Osteoblast (primary cell): Measurements from ENCODE around the gene SAMD11. TPM values are rescaled to one million over a fixed set of nuclear protein-coding genes. Genes with fewer than 3 reads are reported as not detected.
"Not testable (repeated sequence)": the region's sequence is repeated elsewhere in the genome, so short reads cannot be mapped to it uniquely, and the experiment has no call there.

Experiments
- DNase-seq: peaks from one replicate; pipeline ENCODE4 v3.0.0; 2011; ENCODE audit warnings: low spot score, mixed read lengths; ENCODE audit not compliant: insufficient read length; ENCODE audit errors: missing footprints
- H2AFZ ChIP-seq: 2 replicates; pipeline ENCODE4 v1.6.0; 2011; ENCODE audit warnings: mild to moderate bottlenecking, low read length
- H3K27ac ChIP-seq: 2 replicates; pipeline ENCODE4 v1.5.1; 2011; ENCODE audit warnings: mild to moderate bottlenecking, low read depth, low read length, moderate library complexity
- H3K27me3 ChIP-seq: 2 replicates; pipeline ENCODE4 v1.6.0; 2012; ENCODE audit warnings: mild to moderate bottlenecking, control low read depth, inconsistent platforms, low read length, moderate library complexity; ENCODE audit not compliant: insufficient read depth
- H3K36me3 ChIP-seq: 2 replicates; pipeline ENCODE4 v1.5.1; 2011; ENCODE audit warnings: mild to moderate bottlenecking, low read length, control low read depth, moderate library complexity; ENCODE audit not compliant: insufficient read depth
- H3K4me1 ChIP-seq: 2 replicates; pipeline ENCODE4 v1.5.1; 2011; ENCODE audit warnings: mild to moderate bottlenecking, low read length, control low read depth, moderate library complexity; ENCODE audit not compliant: insufficient read depth
- H3K4me2 ChIP-seq: 2 replicates; pipeline ENCODE4 v1.6.0; 2011; ENCODE audit warnings: mild to moderate bottlenecking, low read length; ENCODE audit not compliant: insufficient read depth
- H3K4me3 ChIP-seq: fragments of 200-600 bp; sonication (generic); 3 replicates; pipeline ENCODE4 v1.5.1; 2012; ENCODE audit warnings: mild to moderate bottlenecking, low read length, inconsistent platforms; ENCODE audit not compliant: insufficient read depth
- H3K79me2 ChIP-seq: 2 replicates; pipeline ENCODE4 v1.6.0; 2012; ENCODE audit warnings: mild to moderate bottlenecking, low read length, control low read depth, inconsistent platforms; ENCODE audit not compliant: insufficient read depth
- H3K9me3 ChIP-seq: 2 replicates; pipeline ENCODE4 v1.5.1; 2011; ENCODE audit warnings: low read depth, low read length, control low read depth
- H4K20me1 ChIP-seq: 2 replicates; pipeline ENCODE4 v1.6.0; 2012; ENCODE audit warnings: mild to moderate bottlenecking, low read length, control low read depth; ENCODE audit not compliant: insufficient read depth
- total RNA-seq: library from RNA; depleted of rRNA; stranded (reverse); fragments of >200 nt; gene quantifications from 2 replicates; pipeline ENCODE4 v1.2.3, GENCODE V29; 2012
- TF ChIP-seq, protein P1 (sequence below): IDR thresholded peaks from 2 replicates; pipeline ENCODE4 v1.5.1; 2011; ENCODE audit warnings: mild to moderate bottlenecking, low read depth, low read length, moderate library complexity; ENCODE audit errors: extremely low read depth

The SAMD11 gene, protein sequence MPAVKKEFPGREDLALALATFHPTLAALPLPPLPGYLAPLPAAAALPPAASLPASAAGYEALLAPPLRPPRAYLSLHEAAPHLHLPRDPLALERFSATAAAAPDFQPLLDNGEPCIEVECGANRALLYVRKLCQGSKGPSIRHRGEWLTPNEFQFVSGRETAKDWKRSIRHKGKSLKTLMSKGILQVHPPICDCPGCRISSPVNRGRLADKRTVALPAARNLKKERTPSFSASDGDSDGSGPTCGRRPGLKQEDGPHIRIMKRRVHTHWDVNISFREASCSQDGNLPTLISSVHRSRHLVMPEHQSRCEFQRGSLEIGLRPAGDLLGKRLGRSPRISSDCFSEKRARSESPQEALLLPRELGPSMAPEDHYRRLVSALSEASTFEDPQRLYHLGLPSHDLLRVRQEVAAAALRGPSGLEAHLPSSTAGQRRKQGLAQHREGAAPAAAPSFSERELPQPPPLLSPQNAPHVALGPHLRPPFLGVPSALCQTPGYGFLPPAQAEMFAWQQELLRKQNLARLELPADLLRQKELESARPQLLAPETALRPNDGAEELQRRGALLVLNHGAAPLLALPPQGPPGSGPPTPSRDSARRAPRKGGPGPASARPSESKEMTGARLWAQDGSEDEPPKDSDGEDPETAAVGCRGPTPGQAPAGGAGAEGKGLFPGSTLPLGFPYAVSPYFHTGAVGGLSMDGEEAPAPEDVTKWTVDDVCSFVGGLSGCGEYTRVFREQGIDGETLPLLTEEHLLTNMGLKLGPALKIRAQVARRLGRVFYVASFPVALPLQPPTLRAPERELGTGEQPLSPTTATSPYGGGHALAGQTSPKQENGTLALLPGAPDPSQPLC
- 7.7 and 8.3 TPM in 2 replicates for total RNA-seq

DNA sequence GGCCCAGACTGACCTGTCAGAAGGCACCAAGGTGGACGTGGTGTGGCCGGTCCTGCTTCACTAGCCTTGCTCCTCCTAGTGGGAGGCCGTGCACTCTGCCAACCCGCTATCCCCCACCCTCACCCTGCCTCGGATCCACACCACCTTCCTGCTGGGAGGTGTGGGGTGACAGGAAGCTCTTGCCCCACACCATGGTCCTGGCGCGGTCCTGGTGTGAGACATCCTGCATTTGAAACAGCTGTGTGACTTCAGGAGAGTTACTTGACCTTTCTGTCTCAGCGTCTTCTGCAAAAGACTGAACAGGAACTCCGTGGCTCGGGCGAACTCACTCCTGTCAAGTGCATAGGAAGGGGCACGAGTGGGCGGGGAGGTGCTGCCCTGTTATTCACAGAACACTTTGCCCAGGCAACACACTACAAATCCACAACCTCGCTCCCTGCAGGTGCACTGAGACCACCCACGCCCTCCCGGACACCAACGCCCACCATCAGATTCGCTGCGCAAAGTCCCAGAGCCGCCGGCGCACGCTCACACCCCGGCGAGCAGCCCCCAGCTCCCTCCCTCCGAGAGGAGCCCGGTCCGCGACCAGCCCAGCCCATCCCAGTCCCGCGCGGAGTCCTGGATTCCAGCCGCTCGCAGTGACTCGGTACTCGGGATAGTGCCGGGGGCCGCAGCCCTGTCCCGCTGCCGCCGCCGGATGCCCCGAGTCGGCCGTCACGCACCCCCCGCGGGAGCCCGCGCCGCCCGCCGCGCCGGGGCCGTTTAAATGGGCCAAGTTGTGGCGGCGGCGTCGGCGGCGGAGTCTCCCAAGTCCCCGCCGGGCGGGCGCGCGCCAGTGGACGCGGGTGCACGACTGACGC is at the start of gene SAMD11:
Gene SAMD11 (plus strand): TSS at position 793 of the 860 bp plus-strand sequence. CDS start 509 bp downstream, outside the sequence.
- Histone ChIP-seq H3K27me3 (peaks cover 19% of the 10 kb centered on the region), H3K9me3 (no peaks in the 10 kb centered on the region), H2AFZ (no peak within 1 kb of the TSS), H3K27ac (no peak within 1 kb of the TSS), H3K4me2 (peak within 1 kb of the TSS; percentile 85), H3K79me2 (no peaks in the 10 kb centered on the region), H3K4me1 (peaks cover 19% of the 10 kb centered on the region), H3K4me3 (peak within 1 kb of the TSS; percentile 75), H4K20me1 (peaks cover 48% of the 10 kb centered on the region), H3K36me3 (no peaks in the 10 kb centered on the region)
- peak; percentile 99 for DNase-seq
- TF ChIP-seq, protein P1, sequence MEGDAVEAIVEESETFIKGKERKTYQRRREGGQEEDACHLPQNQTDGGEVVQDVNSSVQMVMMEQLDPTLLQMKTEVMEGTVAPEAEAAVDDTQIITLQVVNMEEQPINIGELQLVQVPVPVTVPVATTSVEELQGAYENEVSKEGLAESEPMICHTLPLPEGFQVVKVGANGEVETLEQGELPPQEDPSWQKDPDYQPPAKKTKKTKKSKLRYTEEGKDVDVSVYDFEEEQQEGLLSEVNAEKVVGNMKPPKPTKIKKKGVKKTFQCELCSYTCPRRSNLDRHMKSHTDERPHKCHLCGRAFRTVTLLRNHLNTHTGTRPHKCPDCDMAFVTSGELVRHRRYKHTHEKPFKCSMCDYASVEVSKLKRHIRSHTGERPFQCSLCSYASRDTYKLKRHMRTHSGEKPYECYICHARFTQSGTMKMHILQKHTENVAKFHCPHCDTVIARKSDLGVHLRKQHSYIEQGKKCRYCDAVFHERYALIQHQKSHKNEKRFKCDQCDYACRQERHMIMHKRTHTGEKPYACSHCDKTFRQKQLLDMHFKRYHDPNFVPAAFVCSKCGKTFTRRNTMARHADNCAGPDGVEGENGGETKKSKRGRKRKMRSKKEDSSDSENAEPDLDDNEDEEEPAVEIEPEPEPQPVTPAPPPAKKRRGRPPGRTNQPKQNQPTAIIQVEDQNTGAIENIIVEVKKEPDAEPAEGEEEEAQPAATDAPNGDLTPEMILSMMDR, result no peak

DNA sequence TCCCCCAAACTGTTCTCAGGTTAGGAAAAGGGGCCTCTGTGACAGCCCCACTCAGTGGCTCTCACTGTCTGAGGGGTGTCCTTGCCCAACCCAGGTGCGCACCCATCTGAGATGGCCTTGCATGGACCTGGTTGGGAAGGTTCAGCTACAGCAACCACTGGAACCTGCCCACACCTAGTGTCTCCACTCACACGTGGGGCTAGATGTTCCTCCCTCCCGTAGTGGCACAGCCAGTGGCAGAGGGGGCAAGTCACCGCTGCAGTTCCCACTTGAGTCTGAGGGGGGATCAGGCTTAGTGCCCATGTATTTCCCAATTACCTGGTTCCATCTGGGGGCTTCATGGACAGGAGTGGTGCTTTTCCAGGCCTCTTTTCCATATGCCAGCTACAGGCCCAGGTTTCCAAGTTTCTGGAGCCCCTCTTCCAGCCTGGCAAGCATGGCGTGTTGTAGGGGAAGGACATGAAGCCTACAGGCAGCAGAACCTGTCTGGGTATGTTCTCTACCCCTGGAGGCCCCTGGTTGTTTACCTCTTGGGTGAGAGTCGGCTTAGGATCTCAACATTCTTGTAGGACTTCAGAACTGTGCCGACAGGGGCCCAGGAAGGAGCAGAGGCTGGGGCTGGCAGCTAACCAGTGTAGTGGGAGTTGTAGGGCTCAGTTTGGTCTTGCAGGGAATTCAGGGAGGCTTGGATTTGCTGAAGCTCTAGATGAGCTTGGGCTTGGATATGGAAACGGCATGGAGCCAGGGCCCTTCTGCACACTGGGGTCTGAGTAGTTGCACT is 47.1 kb upstream of the SAMD11 start:
- not testable (repeated sequence) for H4K20me1 ChIP-seq, H3K4me2 ChIP-seq, H3K4me1 ChIP-seq, H3K36me3 ChIP-seq, H3K27ac ChIP-seq, H3K4me3 ChIP-seq, H3K79me2 ChIP-seq, H3K9me3 ChIP-seq, DNase-seq, H2AFZ ChIP-seq
- H3K27me3 ChIP-seq, result peaks cover 20% of the 10 kb centered on the region

DNA sequence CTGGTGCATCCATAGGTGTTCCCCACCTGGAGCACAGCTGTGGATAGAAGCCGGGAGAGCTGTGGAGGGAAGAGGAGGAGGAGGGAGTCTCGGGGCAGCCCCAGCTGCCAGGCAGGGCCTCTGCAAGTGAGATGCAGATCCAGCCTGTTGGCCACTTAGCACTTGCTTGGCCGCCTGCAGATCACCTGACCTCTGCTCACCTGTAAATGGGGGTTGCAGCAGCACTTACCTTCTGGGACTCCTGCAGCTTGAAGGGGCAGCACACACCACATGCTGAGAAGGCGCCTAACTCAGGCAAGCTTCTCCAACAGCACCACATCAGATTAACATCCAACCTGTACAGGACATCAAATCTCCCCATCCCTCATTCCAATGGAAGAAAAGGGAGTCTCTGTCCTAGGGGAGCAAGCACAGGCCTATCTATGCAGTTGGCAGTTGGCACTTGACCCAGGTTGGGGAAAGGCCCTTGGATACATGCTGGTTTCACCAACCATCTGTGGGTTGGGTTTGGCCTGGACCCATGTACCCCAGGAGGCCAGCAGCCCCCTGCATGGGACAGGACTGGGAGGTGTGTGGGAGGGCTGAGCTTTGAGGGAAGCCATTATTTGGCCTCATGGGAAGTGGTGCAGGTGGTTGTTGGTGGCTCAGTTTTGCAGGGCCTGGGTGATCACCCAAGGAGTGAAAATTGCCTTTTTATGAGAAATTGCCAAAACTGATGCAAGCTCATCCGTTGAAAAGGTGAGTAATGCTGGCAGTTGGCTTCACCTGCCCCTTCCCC is 46.3 kb upstream of the SAMD11 start:
- H3K79me2 ChIP-seq, H3K4me1 ChIP-seq, DNase-seq, H3K9me3 ChIP-seq, H2AFZ ChIP-seq, H3K36me3 ChIP-seq, H3K4me2 ChIP-seq, H4K20me1 ChIP-seq, H3K27ac ChIP-seq, H3K4me3 ChIP-seq: not testable (repeated sequence)
- H3K27me3 ChIP-seq, result peaks cover 28% of the 10 kb centered on the region

DNA sequence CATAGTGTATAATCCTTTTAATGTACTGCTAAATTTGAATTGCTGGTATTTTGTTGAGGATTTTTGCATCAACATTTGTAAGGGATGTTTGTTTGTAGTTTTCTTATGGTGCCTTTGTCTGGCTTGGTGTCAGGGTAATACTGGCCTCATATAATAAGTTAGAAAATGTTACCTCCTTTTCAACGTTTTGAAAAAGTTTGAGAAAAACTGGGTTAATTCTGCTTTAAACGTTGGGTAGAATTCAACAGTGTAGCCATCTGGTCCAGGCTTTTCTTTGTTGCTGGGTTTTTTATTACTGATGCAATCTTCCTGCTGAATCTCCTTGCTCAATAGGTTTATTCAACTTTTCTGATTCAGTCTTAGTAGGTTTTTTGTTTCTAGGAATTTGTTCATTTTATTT is 43.2 kb upstream of the SAMD11 start:
- H3K9me3 ChIP-seq, DNase-seq, H3K27ac ChIP-seq, H4K20me1 ChIP-seq, H3K4me1 ChIP-seq, H2AFZ ChIP-seq, H3K4me2 ChIP-seq, H3K36me3 ChIP-seq, H3K4me3 ChIP-seq, H3K79me2 ChIP-seq: not testable (repeated sequence)
- peaks cover 45% of the 10 kb centered on the region for H3K27me3 ChIP-seq

DNA sequence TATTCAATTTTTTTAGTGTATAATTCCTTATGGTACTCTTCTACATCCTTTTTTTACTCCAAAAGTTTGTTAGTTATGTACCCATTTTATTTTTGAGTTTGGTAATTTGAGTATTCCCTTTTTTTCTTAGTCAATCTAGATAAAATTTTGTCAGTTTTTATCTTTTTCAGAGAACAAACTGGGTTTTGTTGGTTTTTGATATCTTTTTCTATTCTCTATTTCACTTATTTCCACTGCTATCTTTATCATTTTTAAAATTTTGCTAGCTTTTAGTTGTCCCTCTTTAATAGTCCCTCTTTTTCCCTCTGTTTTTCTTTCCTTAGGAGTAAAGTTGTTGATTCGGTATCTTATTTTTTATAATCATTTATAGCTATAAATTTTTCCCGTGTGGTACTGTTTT is 42.8 kb upstream of the SAMD11 start:
- H3K27ac ChIP-seq, H2AFZ ChIP-seq: not testable (repeated sequence)

More for the DNA sequence above, 42.8 kb upstream of the SAMD11 start:
- not testable (repeated sequence) for H4K20me1 ChIP-seq, H3K4me3 ChIP-seq, DNase-seq, H3K4me2 ChIP-seq, H3K79me2 ChIP-seq, H3K36me3 ChIP-seq, H3K9me3 ChIP-seq, H3K4me1 ChIP-seq
- H3K27me3 ChIP-seq, result peaks cover 47% of the 10 kb centered on the region
